Liver (tissue), 9 donors: ENCODE measurements around the gene LDHB. TPM values are rescaled to one million over a fixed set of nuclear protein-coding genes. Genes with fewer than 3 reads are reported as not detected.

Experiments
- DNase-seq: peaks from one replicate; pipeline ENCODE4 v3.0.0-alpha.2; 2017; ENCODE audit warnings: low spot score
- H3K27ac ChIP-seq, 2 donors: one replicate each; pipeline ENCODE4 v1.7.0; 2013; ENCODE audit warnings: inconsistent platforms in 2 of 2, low read length in 2 of 2, control low read depth in 1 of 2, low read depth in 1 of 2, mild to moderate bottlenecking in 1 of 2
- H3K27me3 ChIP-seq, 4 donors: one replicate each; pipeline versions ENCODE4 v1.6.1 to v1.7.0; 2013; ENCODE audit warnings: low read length in 3 of 4, inconsistent platforms in 1 of 4, mild to moderate bottlenecking in 1 of 4, moderate library complexity in 1 of 4; ENCODE audit not compliant: control insufficient read depth in 4 of 4, insufficient read depth in 4 of 4
- H3K36me3 ChIP-seq, 4 donors: one replicate each; pipeline versions ENCODE4 v1.6.1 to v1.7.0; 2013; ENCODE audit warnings: low read length in 3 of 4, mild to moderate bottlenecking in 3 of 4, low read depth in 1 of 4, moderate library complexity in 1 of 4; ENCODE audit not compliant: control insufficient read depth in 4 of 4, insufficient read depth in 3 of 4
- H3K4me1 ChIP-seq, 4 donors: one replicate each; pipeline versions ENCODE4 v1.6.1 to v1.7.0; 2013; ENCODE audit warnings: low read length in 3 of 4, mild to moderate bottlenecking in 3 of 4, moderate library complexity in 1 of 4; ENCODE audit not compliant: control insufficient read depth in 4 of 4, insufficient read depth in 4 of 4
- H3K4me3 ChIP-seq, 3 donors: one replicate each; pipeline versions ENCODE4 v1.6.1 to v1.7.0; 2013; ENCODE audit warnings: low read length in 3 of 3, control low read depth in 1 of 3, low read depth in 1 of 3, mild to moderate bottlenecking in 1 of 3
- H3K9ac ChIP-seq, 2 donors: one replicate each; pipeline ENCODE4 v1.7.0; 2013; ENCODE audit warnings: low read length in 2 of 2, mild to moderate bottlenecking in 2 of 2, moderate library complexity in 2 of 2, control low read depth in 1 of 2, low read depth in 1 of 2
- H3K9me3 ChIP-seq, 4 donors: one replicate each; pipeline versions ENCODE4 v1.6.1 to v1.7.0; 2013; ENCODE audit warnings: low read length in 3 of 4; ENCODE audit not compliant: control insufficient read depth in 4 of 4
- ATF3 ChIP-seq: IDR thresholded peaks from 2 replicates; pipeline ENCODE4 v1.6.1; 2016; ENCODE audit warnings: antibody characterized with exemption
- CTCF ChIP-seq: fragments of 150-350 bp; IDR thresholded peaks from 2 replicates; pipeline ENCODE4 v1.5.1; 2017; ENCODE audit warnings: improper control_type of control experiment, low read depth, low read length; ENCODE audit not compliant: missing input control
- EGR1 ChIP-seq, 2 donors: IDR thresholded peaks; 2 replicates each; pipeline ENCODE4 v1.6.1; 2016 to 2018; ENCODE audit warnings: antibody characterized with exemption in 2 of 2, low read depth in 2 of 2
- FOXA1 ChIP-seq: IDR thresholded peaks from 2 replicates; pipeline ENCODE4 v1.6.1; 2016; ENCODE audit warnings: antibody characterized with exemption
- FOXA2 ChIP-seq: IDR thresholded peaks from 2 replicates; pipeline ENCODE4 v1.6.1; 2016; ENCODE audit warnings: antibody characterized with exemption
- GABPA ChIP-seq, 2 donors: IDR thresholded peaks in 1 of 2; conservative IDR thresholded peaks in 1 of 2; 2 replicates each; pipeline ENCODE4 v1.6.1; 2016; ENCODE audit warnings: antibody characterized with exemption in 2 of 2, mild to moderate bottlenecking in 1 of 2, moderate library complexity in 1 of 2
- HNF4A ChIP-seq, 2 donors: conservative IDR thresholded peaks; 2 replicates each; pipeline ENCODE4 v1.6.1; 2016; ENCODE audit warnings: antibody characterized with exemption in 2 of 2, mild to moderate bottlenecking in 2 of 2
- HNF4G ChIP-seq: IDR thresholded peaks from 2 replicates; pipeline ENCODE4 v1.6.1; 2016; ENCODE audit warnings: antibody characterized with exemption
- JUND ChIP-seq, 2 donors: IDR thresholded peaks; 2 replicates each; pipeline ENCODE4 v1.6.1; 2016; ENCODE audit warnings: antibody characterized with exemption in 2 of 2
- NR2F2 ChIP-seq: IDR thresholded peaks from 2 replicates; pipeline ENCODE4 v1.6.1; 2016; ENCODE audit warnings: antibody characterized with exemption
- REST ChIP-seq: IDR thresholded peaks from 2 replicates; pipeline ENCODE4 v1.6.1; 2016; ENCODE audit warnings: antibody characterized with exemption, mild to moderate bottlenecking
- SP1 ChIP-seq: IDR thresholded peaks from 2 replicates; pipeline ENCODE4 v1.6.1; 2018; ENCODE audit warnings: antibody characterized with exemption, mild to moderate bottlenecking
- TAF1 ChIP-seq: conservative IDR thresholded peaks from 2 replicates; pipeline ENCODE4 v1.6.1; 2016; ENCODE audit warnings: antibody characterized with exemption, mild to moderate bottlenecking
- YY1 ChIP-seq: IDR thresholded peaks from 2 replicates; pipeline ENCODE4 v1.6.1; 2016; ENCODE audit warnings: antibody characterized with exemption, mild to moderate bottlenecking
- ZBTB33 ChIP-seq: IDR thresholded peaks from 2 replicates; pipeline ENCODE4 v1.6.1; 2016; ENCODE audit warnings: antibody characterized with exemption
- WGBS: extraction: QIAGEN DNeasy Blood & Tissue Kit; methylation state at CpG from one replicate; pipeline ENCODE4 v1.1.7; 2013; 5-methylcytosine and 5-hydroxymethylcytosine counted together
- polyA plus RNA-seq, 2 donors: library from polyadenylated mRNA; stranded (reverse) in 1 of 2; unstranded in 1 of 2; fragments of 200-250 nt in 1 of 2; fragments of >200 nt in 1 of 2; fragmentation: Nextera tagmentation in 1 of 2; extraction: Ambion mirVana in 1 of 2; gene quantifications; one replicate each; pipeline versions ENCODE4 v1.2.1 to v1.2.3, GENCODE V29; 2013 to 2015
- total RNA-seq, 2 donors: library from RNA; depleted of rRNA; stranded (reverse); fragments of >200 nt; gene quantifications; one replicate each; pipeline ENCODE4 v1.2.3, GENCODE V29; 2014
- donor health status: healthy.
- donor health status: healthy.
- donor health status: healthy.
- donor health status: healthy.
- donor health status: healthy.

LDHB gene
- total and polyA plus RNA-seq, 4 donors, result 20.9 to 99.7 (median 42.3) TPM

- Histone ChIP-seq H3K4me3 (no peak overlapping the region), H3K36me3 (peaks cover 0 to 4% (median 0%) of the 10 kb centered on the region in 4 donors), H3K27me3 (no peaks in the 10 kb centered on the region), H3K27ac (no peak overlapping the region), H3K9ac (no peak overlapping the region), H3K9me3 (no peaks in the 10 kb centered on the region), H3K4me1 (no peaks in the 10 kb centered on the region)
- DNase-seq, result no peak
- 98% methylated on average over 1 of the region's 1 CpG for WGBS
- TF ChIP-seq EGR1 (IDR thresholded peaks at IDR 0.05; ENCODE audit: low read depth in 2 of 2) (no peak), NR2F2 (no peak), YY1 (no peak), JUND (IDR thresholded peaks at IDR 0.05) (no peak), GABPA (IDR thresholded peaks at IDR 0.05 in 1 of 2, conservative IDR thresholded peaks at IDR 0.05 in 1 of 2) (no peak), ATF3 (no peak)
Measured at GRCh38 chr12:21651821-21652220, 5.8 kb downstream of the LDHB start.

GRCh38 chr12:21650997-21651396 is 6.6 kb downstream of the LDHB start:
- Histone ChIP-seq H3K4me3 (no peak overlapping the region), H3K27me3 (no peaks in the 10 kb centered on the region), H3K36me3 (peaks cover 0 to 4% (median 0%) of the 10 kb centered on the region in 4 donors), H3K4me1 (no peaks in the 10 kb centered on the region), H3K27ac (no peak overlapping the region), H3K9me3 (no peaks in the 10 kb centered on the region), H3K9ac (no peak overlapping the region)
- TF ChIP-seq FOXA1 (no peak), FOXA2 (no peak), TAF1 (no peak), CTCF (no peak), ATF3 (no peak), YY1 (no peak), HNF4G (no peak), SP1 (no peak), ZBTB33 (no peak), EGR1 (IDR thresholded peaks at IDR 0.05; ENCODE audit: low read depth in 2 of 2) (no peak), REST (no peak), HNF4A (conservative IDR thresholded peaks at IDR 0.05) (no peak)
- 98% methylated on average over 1 of the region's 1 CpG for WGBS
- DNase-seq, result no peak
